Measurements from ENCODE around the gene WDR19.

DNA sequence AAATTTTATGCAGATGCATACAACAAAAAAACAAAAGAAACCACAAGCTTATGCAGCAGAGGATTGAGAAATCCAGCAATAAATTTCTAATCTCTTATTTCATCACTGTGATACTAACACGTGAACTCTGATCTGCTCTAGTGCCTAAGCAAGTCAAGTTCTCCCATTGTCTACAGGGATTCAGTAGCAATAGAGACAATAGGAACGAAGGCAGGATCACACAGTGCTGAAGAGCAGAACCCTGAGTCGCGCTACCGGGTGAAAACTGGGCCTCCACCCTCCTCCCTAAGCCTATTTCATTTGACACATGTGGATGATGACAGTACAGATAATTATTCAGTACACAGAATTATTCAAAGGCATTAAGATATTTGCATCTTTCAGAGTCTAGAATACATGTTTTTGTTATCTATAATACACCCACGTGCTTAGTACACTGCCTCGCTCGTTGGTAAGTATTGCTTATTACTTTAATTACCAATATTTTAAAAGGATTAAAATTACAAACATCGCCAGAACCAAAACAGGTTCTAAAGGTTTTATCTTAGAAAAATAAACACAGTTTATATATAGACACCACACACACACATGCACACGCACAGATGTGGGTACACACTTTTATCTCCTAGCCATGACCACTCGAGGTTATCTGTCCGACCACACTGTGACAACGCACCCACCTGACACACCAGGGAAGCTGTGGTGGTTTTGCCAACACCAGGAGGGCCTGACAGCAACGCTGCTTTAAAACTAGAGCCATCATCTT lies 123.8 kb downstream of the WDR19 start:
- TF ChIP-seq TCF12 (IDR thresholded peaks at IDR 0.05; ENCODE audit: low read depth) (no peak), EP300 (IDR thresholded peaks at IDR 0.05; ENCODE audit: borderline replicate concordance) (no peak), YY1 (IDR thresholded peaks at IDR 0.05; ENCODE audit: low read depth) (no peak), CEBPB (IDR thresholded peaks at IDR 0.05) (no peak), TEAD4 (IDR thresholded peaks at IDR 0.05) (no peak), TAF1 (IDR thresholded peaks at IDR 0.05; ENCODE audit: low read depth) (no peak), ZBTB7A (IDR thresholded peaks at IDR 0.05; ENCODE audit: low read depth) (no peak)
- TF ChIP-seq, protein P1, sequence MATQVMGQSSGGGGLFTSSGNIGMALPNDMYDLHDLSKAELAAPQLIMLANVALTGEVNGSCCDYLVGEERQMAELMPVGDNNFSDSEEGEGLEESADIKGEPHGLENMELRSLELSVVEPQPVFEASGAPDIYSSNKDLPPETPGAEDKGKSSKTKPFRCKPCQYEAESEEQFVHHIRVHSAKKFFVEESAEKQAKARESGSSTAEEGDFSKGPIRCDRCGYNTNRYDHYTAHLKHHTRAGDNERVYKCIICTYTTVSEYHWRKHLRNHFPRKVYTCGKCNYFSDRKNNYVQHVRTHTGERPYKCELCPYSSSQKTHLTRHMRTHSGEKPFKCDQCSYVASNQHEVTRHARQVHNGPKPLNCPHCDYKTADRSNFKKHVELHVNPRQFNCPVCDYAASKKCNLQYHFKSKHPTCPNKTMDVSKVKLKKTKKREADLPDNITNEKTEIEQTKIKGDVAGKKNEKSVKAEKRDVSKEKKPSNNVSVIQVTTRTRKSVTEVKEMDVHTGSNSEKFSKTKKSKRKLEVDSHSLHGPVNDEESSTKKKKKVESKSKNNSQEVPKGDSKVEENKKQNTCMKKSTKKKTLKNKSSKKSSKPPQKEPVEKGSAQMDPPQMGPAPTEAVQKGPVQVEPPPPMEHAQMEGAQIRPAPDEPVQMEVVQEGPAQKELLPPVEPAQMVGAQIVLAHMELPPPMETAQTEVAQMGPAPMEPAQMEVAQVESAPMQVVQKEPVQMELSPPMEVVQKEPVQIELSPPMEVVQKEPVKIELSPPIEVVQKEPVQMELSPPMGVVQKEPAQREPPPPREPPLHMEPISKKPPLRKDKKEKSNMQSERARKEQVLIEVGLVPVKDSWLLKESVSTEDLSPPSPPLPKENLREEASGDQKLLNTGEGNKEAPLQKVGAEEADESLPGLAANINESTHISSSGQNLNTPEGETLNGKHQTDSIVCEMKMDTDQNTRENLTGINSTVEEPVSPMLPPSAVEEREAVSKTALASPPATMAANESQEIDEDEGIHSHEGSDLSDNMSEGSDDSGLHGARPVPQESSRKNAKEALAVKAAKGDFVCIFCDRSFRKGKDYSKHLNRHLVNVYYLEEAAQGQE (IDR thresholded peaks at IDR 0.05; ENCODE audit: low read depth): no peak

All from Ishikawa (cell line).